ENCODE results near the gene KRT6B. TPM values are rescaled to one million over a fixed set of nuclear protein-coding genes. Genes with fewer than 3 reads are reported as not detected.

Gene KRT6B
- total and polyA plus RNA-seq, 2 donors (not counting 3 experiments of a cell fraction or from before 2014, with no cell fraction given): 0.03 TPM; not detected in 1

DNA sequence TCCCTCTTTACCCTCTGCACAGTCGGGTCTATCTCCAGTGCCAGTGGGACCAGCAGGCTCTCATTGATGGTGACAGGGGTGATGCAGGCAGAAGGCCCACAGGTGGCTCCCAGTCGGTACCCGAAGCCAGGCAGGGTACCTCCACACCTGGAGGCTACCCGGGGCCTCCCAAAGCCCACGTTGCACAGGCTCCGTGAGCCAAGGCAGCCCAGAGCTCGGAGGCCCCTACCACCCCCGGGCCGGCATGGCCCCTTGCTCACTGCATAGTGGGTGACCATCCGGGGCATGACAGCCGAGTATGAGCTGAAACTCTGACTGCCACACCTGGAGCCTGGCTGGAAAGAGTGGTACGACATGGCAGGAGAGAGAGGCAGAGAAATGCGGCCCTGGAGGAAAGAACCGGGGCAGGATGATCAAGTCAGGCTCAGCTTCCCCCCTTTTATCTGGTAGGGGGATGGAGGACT lies 46.0 kb downstream of the KRT6B start, which contains the start of gene KRT82:
TSS of gene KRT82 (minus strand) at position 414 of the 464 bp plus-strand sequence. CDS start at position 356, 58 bp downstream.
- H3K27me3 ChIP-seq (ENCODE audit: control insufficient read depth in 2 of 2, insufficient read depth in 2 of 2, low read length in 2 of 2): peaks cover 0 to 5% of the 10 kb centered on the region in 2 experiments
- H3K4me3 ChIP-seq (replicated peaks in 1 of 3; ENCODE audit: insufficient read depth in 1 of 3, low read depth in 1 of 3, low read length in 3 of 3): no peak within 1 kb of the TSS
- H2AFZ ChIP-seq (ENCODE audit: low read depth, low read length): no peak within 1 kb of the TSS
- no peaks in the 10 kb centered on the region for H3K9me3 ChIP-seq (replicated peaks; ENCODE audit: control insufficient read depth, insufficient read depth, low read length)
- H3K79me2 ChIP-seq (ENCODE audit: control insufficient read depth, insufficient read depth, low read length): no peaks in the 10 kb centered on the region
- FAIRE-seq (no peak), DNase-seq (ENCODE audit: low read depth, low spot score) (no peak)
- POLR2A ChIA-PET: no interaction called here
- CTCF ChIA-PET: no interaction called here
- dilution Hi-C loops (cut with MboI; ENCODE audit: extremely low pct_ligation_motif_present, low sequenced_read_pairs) (no loop called here), intact Hi-C loops (cut with micrococcal nuclease) (no loop called here)
- H3K27ac ChIP-seq (ENCODE audit: insufficient read depth, low read depth, low read length): no peak within 1 kb of the TSS
- H3K9ac ChIP-seq (replicated peaks; ENCODE audit: extremely low read depth, insufficient read depth, low read length): no peak within 1 kb of the TSS
- no TSS peak for BruUV-seq (replicated peaks)
- H3K9me1 ChIP-seq (replicated peaks; ENCODE audit: control insufficient read depth, extremely low read depth, insufficient read depth, low read length): no peaks in the 10 kb centered on the region
- H3K4me2 ChIP-seq (ENCODE audit: insufficient read depth, low read length): no peak within 1 kb of the TSS
- no peaks in the 10 kb centered on the region for H3K36me3 ChIP-seq (ENCODE audit: control insufficient read depth in 2 of 2, extremely low read depth in 1 of 2, insufficient read depth in 2 of 2, low read length in 2 of 2)
- TF ChIP-seq POLR2A (IDR thresholded peaks at IDR 0.05; ENCODE audit: low read depth, low read length) (no peak), FOS (IDR thresholded peaks at IDR 0.05; ENCODE audit: borderline replicate concordance, insufficient read depth, low read length) (no peak), MYC (IDR thresholded peaks at IDR 0.05; ENCODE audit: low read depth, low read length) (no peak), JUN (IDR thresholded peaks at IDR 0.05; ENCODE audit: borderline replicate concordance, insufficient read depth, insufficient read length, low read depth) (no peak), EZH2 (IDR thresholded peaks at IDR 0.05; ENCODE audit: borderline replicate concordance, low read depth, low read length, severe bottlenecking) (no peak), POLR2AphosphoS5 (IDR thresholded peaks at IDR 0.05; ENCODE audit: insufficient read depth, low read depth, low read length) (no peak), GATA2 (IDR thresholded peaks at IDR 0.05; ENCODE audit: insufficient read depth, insufficient read length, low read depth, low read length) (no peak)
- TF ChIP-seq, protein P1, sequence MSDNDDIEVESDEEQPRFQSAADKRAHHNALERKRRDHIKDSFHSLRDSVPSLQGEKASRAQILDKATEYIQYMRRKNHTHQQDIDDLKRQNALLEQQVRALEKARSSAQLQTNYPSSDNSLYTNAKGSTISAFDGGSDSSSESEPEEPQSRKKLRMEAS (IDR thresholded peaks at IDR 0.05; ENCODE audit: insufficient read depth, insufficient read length): no peak
- TF ChIP-seq, protein P2, sequence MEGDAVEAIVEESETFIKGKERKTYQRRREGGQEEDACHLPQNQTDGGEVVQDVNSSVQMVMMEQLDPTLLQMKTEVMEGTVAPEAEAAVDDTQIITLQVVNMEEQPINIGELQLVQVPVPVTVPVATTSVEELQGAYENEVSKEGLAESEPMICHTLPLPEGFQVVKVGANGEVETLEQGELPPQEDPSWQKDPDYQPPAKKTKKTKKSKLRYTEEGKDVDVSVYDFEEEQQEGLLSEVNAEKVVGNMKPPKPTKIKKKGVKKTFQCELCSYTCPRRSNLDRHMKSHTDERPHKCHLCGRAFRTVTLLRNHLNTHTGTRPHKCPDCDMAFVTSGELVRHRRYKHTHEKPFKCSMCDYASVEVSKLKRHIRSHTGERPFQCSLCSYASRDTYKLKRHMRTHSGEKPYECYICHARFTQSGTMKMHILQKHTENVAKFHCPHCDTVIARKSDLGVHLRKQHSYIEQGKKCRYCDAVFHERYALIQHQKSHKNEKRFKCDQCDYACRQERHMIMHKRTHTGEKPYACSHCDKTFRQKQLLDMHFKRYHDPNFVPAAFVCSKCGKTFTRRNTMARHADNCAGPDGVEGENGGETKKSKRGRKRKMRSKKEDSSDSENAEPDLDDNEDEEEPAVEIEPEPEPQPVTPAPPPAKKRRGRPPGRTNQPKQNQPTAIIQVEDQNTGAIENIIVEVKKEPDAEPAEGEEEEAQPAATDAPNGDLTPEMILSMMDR (IDR thresholded peaks at IDR 0.05; ENCODE audit: extremely low read depth in 1 of 2, insufficient read depth in 1 of 2, low read depth in 1 of 2, low read length in 2 of 2): no peak
- no peaks in the 10 kb centered on the region for H3K4me1 ChIP-seq (ENCODE audit: control insufficient read depth, extremely low read depth, insufficient read depth, low read length)
- no peaks in the 10 kb centered on the region for H4K20me1 ChIP-seq (replicated peaks; ENCODE audit: control insufficient read depth, extremely low read depth, insufficient read depth, low read length)
